HG02973 (cell line): ENCODE measurements around the gene CD22.
"Not testable (repeated sequence)": the region's sequence is repeated elsewhere in the genome, so short reads cannot be mapped to it uniquely, and the experiment has no call there.

Experiments
- ATAC-seq: cut with Tn5 transposase; IDR thresholded peaks from one replicate; pipeline ENCODE4 v1.9.1; 2021; ENCODE audit warnings: moderate library complexity; ENCODE audit not compliant: unreplicated experiment

CD22 gene

DNA sequence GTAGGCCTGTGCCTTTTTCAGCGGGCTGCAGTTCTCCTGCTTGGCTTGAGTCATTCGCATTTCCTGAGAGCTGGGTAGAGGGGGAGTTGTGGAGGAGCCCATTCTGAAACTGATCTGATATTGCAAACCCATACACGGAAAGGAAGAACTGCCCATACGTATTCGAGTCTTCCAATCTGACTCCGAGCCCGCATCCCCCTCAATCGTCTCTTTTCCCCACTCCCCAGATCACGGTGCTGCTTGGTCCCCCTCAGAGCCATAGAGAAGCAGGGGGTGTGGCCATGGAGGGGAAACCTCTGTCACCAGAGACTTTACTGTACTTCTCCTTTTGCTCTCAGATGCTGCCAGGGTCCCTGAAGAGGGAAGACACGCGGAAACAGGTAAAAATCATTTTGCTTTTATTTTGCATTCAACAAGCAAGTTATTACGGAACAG is at the start of gene CD22:
Gene CD22, plus strand, starts transcription at position 337 of the 435 bp plus-strand sequence. CDS start 2,854 bp downstream, outside the sequence.
- no peak for ATAC-seq

- ATAC-seq = no peak
Measured at GRCh38 chr19:35279374-35279773, 49.6 kb upstream of the CD22 start.

- no peak for ATAC-seq
Measured at GRCh38 chr19:35279985-35280821, 48.8 kb upstream of the CD22 start.

GRCh38 chr19:35281303-35281702 is 47.7 kb upstream of the CD22 start:
- no peak for ATAC-seq

- ATAC-seq = no peak
Measured at GRCh38 chr19:35284153-35285094, 44.6 kb upstream of the CD22 start.

DNA sequence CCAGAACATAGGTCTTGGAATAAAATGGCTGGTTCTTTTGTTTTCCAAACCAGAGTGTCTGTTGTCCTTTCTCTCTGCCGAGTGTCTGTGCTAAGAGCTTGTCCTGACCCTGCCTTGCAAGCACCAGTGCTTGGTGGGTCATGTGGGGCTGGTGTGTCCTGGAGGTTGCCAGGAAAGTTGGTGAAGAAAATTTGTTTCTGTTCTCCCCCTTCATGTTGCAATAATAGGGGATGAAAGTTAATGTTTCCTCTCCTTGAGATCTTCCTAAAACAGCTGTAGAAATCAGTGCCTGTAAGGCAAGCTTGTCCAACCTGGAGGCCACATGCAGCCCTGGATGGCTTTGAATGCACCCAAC is 43.9 kb upstream of the CD22 start:
- ATAC-seq = no peak

- ATAC-seq = not testable (repeated sequence)
Measured at GRCh38 chr19:35285465-35285864, 43.5 kb upstream of the CD22 start.

DNA sequence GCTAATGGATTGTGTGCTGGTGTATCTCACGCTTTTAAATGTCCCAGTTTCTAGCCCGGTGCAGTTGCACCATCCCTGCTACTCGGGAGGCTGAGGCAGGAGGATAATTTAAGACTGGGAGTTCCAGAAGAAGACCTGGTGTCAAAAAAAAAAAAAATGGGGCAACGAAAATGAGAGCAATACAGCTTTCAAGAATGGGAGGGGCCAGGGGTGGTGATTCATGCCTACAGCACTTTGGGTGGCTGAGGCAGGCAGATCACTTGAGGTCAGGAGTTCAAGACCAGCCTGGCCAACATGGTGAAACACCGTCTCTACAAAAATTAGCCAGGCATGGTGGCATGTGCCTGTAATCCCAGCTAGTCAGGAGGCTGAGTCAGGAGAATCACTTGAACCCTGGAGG is 42.9 kb upstream of the CD22 start:
- ATAC-seq = not testable (repeated sequence)

- ATAC-seq = no peak
Measured at GRCh38 chr19:35287713-35288112, 41.3 kb upstream of the CD22 start.

GRCh38 chr19:35288331-35288730 is 40.7 kb upstream of the CD22 start:
- no peak for ATAC-seq

DNA sequence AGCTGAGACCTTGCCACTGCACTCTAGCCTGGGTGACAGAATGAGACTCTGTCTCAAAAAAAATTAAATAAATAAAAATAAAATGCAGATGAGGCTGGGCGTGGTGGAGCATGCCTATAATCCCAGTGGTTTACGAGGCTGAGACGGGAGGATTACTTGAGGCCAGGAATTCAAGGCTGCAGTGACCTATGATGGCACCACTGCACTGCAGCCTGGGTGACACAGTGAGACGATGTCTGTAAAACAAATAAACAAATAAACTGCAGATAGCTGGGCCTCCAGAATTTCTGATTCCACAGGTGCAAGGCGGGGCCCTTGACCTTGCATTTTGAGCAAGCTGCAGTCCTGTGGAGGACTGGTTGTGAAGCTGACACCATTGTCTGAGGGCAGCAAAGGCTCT is 40.1 kb upstream of the CD22 start:
- ATAC-seq = no peak

DNA sequence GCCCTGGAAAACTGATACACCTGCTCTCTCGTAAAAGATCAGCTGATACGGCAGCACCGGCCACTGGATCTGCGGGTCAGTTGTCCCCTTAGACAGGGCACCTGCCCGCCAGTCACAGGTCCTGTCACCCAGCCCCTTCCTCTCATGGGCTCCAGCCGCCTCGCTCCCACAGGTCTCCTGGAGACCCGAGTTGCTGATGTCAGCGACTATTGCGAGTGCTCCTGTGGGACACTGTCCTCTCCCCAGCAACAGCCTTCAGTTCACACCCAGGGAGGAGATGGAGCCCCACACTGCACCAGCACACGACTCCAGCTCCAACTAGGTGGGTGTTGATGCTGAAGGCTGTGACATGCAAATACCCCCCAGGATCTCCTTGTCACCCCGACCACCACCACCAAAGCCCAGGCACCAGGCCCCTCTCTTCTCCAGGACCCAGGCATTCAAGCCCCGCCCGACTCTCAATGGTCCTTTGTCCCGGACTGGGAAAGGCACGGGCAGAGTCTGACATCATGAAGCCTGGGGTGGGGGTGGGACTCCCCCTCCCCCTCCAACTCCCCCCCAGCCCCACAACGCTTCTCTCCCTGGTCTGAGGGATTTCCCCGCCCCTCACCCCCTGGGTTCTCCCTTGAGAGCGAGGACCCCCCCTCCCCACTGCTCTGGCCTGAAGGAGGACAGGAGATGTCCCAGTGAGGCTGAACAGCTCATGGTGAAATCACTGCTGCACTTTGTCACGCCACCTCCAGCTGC is 38.4 kb upstream of the CD22 start:
- no peak for ATAC-seq

DNA sequence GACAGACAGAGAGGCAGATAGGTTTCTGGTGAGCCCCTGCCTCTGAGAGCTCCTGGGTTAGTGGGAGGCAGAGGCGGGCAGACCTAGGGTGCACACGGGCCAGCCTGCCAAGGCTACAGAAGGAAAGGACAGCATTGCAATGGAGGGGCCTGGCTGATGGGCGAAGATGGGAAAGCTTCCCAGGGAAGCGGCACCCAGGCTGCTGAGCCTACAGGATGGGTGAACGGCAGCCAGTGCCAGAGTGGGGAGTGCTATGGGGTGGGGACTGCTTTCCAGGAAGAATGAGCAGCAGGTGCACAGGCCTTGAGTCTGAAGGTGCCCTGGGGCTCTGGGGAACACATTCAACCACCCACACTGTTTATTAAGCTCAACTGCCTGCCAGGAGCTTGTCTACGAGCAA is 37.7 kb upstream of the CD22 start:
- ATAC-seq = no peak

- no peak for ATAC-seq
Measured at GRCh38 chr19:35291916-35292315, 37.1 kb upstream of the CD22 start, which contains the start of gene MAG. MAG (plus strand) TSS chr19:35292161; CDS start chr19:35295409, 3,248 bp downstream.

DNA sequence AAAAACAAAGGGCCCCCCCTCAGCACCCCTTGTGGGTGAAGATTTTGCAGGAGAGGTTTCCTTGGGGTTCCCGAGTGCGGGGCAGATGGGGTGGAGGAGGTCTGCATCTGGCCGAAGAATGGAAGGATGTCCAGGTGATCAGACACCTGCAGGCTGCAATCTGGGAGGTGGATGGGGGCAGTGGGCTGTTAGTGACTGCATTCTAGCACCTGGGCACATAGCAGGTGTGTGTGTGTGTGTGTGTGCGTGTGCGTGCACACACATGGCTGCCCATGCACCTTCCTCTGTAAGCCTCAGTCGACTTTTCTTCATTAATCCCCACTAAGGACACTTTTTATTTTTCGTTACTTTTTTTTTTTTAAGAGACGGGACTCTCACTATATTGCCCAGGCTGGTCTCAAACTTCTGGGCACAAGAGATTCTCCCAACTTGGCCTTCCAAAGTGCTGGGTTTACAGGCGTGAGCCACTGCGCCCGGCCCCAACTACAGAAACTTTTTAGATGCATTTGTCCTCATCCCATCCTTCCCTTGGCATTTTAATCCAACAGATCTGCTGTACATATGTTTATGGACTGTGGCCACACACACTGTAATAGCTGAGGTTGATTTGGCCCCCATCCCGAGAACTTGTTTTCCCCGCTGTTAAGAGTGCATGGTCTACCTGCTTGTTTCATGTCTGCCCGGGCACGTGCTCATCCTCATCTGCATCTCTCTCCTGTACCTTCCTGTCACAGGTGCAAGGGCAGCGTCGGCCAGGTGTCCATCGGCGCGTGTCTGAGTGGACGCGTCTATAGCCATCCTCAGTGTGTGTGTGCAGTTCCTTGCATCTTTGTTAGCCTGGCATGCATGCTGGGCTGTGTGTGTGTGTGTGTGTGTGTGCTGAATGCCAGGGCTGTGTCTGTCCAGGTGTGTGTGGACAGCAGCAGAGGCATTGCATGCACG is 36.3 kb upstream of the CD22 start:
- no peak for ATAC-seq

- ATAC-seq = no peak
Measured at GRCh38 chr19:35293363-35293739, 35.6 kb upstream of the CD22 start.

- no peak for ATAC-seq
Measured at GRCh38 chr19:35293808-35294207, 35.2 kb upstream of the CD22 start.

- ATAC-seq = no peak
Measured at GRCh38 chr19:35294328-35294727, 34.7 kb upstream of the CD22 start.

DNA sequence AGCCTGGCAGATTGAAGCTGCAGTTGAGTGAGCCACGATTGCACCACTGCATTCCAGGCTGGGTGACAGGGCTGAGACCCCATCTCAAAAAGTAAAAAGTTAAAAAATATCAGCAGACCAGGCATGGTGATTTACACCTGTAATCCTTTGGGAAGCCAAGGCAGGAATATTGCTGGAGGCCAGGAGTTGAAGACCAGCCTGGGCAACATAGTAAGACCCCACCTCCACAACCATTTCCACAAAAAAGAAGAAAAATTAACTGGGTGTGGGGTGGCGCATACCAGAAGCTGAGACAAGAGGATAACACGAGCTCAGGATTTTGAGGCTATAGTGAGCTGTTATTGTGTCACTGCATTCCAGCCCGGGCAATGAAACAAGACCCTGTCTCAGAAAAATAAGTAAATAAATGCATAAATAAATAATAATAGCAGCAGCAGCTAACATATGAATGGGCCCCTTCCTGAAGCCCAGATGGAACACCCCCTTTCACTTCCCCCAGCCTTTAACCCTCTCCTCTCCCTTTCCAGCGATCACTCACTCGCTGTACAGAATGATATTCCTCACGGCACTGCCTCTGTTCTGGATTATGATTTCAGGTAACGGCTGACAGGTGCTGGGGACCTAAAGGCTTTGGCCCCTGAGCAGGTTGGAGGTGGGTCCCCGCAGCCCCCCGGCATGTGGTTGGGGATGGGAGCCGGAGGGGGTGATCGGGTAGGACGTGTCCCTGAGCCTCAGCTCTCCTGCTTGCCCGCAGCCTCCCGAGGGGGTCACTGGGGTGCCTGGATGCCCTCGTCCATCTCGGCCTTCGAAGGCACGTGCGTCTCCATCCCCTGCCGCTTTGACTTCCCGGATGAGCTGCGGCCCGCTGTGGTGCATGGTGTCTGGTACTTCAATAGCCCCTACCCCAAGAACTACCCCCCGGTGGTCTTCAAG is 33.9 kb upstream of the CD22 start:
- no peak for ATAC-seq
